HG03520 (cell line): ENCODE measurements around the gene DUOX1.

Source experiments
- ATAC-seq: cut with Tn5 transposase; IDR thresholded peaks from one replicate; pipeline ENCODE4 v1.9.1; 2021; ENCODE audit warnings: mild to moderate bottlenecking, moderate library complexity; ENCODE audit not compliant: unreplicated experiment

Gene DUOX1

DNA sequence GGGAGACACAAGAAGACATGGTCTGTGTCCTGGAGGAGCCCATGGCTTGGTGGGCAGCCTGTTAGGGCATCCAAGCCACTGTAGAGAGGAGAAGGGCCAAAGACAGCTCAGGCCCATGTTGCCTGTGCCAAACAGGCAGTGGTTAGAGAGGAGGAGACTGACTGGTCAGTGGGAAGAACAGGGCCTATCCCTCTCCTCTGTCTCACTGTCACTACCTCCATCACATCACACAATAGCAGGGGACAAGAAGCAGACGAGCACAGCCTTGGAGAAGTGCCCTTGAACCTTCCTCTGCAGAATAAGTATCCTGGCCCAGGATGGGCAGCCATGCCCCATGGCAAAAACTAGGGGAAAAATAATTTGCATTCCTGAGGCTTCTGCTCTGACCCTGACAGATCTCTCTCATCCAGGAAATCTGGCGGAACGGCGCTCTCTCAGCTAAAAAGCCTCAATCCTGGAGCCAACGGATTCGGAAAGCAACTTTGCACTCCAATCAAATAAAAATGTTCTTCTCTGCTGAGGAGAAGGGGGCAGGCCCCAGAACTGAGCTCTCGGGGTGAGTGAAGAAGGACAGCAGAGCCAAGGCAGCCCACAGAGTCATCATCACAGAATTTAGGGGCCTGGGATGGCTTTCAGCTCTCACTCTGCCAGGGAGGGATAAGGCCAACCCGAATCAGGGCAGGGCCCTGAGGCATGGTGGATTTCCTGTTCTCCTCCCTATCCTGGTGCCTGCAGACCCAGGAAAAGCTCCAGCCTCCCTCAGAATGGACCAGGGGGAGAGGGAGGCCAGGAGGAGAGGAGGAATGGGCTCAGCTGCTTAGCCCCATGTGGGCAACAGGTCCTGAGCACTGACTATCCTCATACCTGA lies 56.3 kb downstream of the DUOX1 start:
- no peak for ATAC-seq

GRCh38 chr15:45186771-45187577 lies 57.2 kb downstream of the DUOX1 start:
- ATAC-seq = no peak

DNA sequence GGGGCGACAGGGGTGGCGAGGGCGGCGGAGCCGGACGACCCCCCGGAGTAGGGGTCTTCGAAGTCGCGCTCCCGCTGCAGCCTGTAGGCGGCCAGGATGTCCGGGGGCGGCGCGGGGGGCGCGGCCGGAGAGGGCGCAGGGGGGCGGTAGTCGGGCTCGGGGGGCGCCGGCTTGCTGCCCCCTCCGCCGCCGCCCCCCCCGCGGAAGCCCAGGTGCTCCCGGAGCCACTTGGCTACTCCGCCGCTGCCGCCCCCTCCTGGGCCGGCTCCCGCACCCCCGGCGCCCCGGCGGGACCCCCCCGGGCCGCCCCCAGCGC lies 57.7 kb downstream of the DUOX1 start:
- ATAC-seq = no peak

DNA sequence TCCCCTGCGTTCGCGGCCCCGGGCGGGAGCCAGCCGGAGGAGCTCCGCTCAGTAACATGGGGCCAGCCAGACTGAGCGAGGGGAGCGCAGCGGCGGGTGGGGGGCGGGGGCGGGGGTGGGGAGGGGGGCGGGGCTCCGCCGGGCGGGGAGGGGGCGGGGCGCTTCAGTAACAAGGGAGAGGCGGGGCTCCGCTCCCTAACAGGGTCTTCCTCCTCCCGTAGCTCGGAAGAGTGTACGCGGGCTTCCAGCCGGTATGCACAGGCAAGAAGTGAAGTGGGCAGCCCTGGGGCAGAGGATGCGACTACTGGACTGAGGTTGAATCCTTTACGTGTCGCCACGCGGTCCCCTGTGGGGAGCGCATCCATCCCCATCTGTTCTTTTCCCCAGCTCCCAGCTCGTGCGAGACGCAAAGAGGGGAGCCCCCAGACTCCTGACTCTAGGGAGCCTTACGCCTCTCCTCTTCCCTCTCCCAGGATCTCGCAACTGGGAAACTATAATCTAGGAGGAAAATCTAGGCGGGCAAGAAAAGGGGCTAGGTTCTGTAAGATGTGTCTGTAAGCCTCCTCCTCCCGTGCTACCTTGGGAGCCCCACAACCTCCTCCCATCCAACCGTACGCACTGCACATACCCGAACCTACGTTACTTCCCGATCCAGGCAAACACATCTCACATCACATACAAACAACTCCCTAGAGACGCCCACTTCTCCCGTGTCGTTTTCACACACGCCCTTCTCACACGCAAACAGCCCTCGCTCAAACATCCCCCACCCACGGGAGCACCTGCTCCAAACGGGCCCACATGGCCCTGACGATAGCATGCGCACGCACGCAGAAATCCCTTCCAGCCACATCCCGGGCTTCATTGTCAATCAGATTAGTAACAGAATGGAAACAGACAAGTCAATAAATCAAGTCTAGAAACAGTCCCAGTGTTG lies 58.4 kb downstream of the DUOX1 start, which contains the start of gene SHF:
TSS of gene SHF (minus strand) at position 73 of the 937 bp plus-strand sequence. CDS start at position 58, 15 bp downstream.
- ATAC-seq = no peak

- ATAC-seq = no peak
Measured at GRCh38 chr15:45197512-45197911, 67.7 kb downstream of the DUOX1 start.

DNA sequence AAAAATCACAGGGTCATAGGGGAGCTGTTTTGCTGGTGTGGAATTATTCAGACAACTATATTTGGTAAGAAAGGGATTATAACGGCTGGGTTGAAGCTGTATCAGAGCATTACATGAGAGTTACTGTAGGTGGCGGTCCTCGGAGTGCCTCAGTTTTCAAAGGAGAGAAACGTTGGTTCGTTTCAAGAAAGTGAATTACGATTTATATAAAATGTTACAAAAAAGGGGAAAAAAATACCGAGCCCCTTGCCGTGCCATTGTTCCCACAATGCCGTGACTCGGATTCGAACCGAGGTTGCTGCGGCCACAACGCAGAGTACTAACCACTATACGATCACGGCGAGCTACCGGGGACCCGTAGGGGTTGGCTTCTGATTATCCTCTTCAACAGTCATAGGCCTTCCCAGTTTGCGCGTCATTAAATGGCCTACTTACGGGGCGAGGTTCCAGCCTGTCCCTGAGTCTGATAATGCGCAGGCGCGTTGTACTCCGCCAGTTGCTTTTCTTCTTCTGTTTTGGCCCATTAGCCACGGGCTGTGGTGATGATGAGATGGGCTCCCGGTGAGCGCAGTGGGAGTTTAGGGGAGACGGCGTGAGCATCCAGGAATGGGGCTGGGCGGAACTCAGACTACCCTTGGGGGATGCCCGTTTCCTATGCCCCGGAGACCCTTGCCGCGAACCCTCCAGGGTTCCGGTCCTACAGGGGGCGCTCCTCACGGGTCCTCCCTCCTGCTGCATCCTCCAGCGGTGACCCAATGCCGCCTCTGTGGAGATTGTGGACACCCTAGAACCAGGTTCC lies 68.7 kb downstream of the DUOX1 start:
- ATAC-seq = peak; percentile 50

DNA sequence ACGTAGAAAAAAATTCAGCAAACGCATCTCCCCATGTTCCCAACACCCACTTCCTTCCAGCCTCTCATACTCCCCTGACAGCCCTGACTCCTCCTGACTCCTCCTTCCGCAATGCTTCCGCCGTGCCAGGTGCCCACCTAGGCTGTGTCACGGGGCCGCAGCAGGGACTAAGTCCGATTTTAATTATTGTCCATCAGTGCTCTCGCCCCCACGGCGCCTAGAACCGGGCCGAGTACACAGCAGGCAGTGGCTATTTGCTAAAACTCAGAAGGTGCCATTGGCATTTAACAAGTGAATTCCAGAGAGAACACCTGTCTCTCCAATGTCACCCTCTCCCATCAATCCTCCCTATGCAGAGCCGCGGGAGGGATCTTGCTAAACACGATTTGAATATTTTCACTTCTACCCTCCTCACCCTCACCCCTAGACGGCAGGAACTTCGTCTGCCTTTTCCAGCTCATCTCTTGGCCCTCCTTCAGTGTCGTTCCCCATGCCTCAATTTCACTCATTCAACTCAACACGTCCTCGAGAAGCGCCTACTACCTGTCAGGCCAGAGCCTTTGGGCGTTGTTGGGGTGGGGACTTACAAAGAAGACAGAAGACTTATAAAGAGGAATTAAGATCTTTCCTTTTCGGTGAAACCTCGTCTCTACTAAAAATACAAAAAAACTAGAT lies 69.5 kb downstream of the DUOX1 start:
- ATAC-seq = peak; percentile 12

DNA sequence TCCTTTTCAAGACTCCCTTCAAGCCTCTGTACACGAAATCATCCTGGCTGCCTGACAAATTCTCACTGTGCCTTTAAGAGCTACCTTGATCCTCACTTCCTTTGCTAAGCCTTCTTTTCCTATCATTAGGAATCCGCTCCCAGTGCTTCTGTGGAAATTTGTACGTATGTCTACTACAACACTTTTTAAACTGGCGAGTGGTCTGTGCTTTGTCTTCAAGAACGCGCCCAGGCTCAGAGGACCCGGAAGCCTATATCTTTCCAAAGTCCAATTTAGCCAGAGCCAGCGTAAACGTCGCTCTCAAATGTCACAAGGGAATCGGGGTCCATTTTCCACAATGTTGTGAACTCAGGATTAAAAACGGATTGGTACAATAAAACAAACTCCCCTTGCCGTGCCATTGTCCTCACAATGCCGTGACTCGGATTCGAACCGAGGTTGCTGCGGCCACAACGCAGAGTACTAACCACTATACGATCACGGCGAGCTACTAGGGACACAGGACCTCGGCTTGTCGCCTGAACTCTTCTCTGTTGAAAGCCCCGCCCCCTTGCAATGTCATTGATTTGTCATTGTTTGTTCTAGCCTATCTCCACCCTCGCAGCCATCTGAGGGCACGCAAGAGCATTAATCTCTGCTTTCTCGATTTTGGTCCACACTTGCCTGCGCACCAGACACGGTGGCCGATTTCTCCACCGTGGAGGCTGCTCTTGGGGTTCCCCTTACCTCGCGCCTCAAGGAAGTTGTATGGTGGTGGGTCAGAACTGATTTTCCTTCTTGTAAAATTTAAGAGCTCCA lies 70.4 kb downstream of the DUOX1 start:
- ATAC-seq = peak; percentile 40

- ATAC-seq = no peak
Measured at GRCh38 chr15:45200799-45201556, 71.2 kb downstream of the DUOX1 start.

- ATAC-seq = no peak
Measured at GRCh38 chr15:45201557-45201859, 71.7 kb downstream of the DUOX1 start.

DNA sequence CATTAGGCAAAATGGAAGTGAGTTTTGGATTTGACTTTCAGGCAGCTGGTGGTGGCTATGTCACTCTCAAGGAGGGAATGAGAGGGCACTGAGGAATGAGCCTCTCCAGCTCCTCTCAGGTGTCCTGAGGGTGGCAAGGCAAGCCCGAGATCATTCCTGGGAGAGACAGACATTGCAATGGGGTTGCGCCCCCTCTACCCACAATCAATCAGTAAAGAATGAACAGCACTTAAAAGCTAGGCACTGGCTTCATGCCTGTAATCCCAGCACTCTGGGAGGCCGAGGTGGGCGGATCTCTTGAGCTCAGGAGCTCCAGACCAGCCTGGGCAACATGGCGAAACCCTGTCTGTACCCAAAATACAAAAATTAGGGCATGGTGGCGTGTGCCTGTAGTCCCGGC lies 72.1 kb downstream of the DUOX1 start:
- ATAC-seq = no peak

DNA sequence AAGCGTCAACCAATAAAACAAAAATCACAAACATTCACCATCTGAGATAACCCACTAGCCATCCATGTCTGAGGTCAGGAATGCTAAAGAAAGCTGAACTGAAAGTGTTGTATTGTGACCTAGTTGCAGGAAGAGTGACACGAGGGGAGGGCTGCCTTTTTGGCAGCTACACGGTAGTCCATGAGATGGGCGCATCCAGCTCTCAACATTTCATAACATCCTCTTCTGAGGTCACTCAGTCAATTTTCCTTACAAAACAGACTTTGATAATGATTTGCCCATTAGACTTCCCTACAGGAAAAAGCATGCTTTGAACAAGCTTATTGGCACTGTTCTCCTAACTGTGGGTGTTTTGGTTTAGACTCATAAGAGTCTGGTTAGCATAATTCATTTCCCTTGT lies 73.4 kb downstream of the DUOX1 start:
- no peak for ATAC-seq

DNA sequence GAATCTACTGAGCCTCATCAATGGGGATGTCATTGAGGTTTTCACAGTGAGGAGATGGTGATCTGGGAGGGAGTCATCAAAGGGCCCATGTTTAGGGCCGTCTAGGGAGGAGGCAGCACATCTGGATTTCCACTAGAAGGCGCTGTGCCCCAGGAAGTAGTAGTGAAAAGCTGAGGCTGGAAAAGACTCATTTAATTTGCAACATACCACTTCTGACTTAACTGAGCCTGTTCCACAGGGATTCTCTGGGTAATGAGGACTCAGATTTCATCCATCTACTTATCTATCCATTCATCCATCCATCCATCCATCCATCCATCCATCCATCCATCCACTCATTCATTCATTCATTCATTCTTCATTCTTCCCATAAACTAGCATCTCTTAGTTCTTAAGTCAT lies 75.4 kb downstream of the DUOX1 start:
- ATAC-seq = no peak

DNA sequence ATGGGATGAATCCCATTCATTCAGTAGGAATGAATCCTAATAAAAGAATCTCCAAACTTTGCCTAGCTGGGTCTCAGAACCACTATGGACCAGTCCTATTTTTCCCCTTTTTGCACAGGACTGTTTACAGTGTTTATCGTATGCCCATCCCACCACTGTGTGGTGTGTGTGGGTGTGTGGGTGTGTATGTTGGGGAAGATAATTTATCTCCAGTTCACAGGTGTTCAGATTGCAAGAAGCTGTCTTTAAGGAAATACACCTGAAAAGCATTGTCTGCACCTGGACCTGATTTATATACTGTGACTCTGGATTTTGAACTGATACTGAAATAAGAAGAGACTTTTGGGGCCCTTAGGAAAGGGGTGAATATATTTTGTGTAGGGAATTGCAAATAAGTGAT lies 82.7 kb downstream of the DUOX1 start:
- ATAC-seq = no peak
